CD14-positive monocyte (primary cell): ENCODE measurements around the gene ZBTB39. TPM values are rescaled to one million over a fixed set of nuclear protein-coding genes. Genes with fewer than 3 reads are reported as not detected.

Experiments
- DNase-seq, 3 donors: peaks; one replicate each; pipeline ENCODE4 v3.0.0-alpha.2; 2011 to 2022
- H2AFZ ChIP-seq: 2 replicates; pipeline ENCODE4 v1.6.0; 2012; ENCODE audit warnings: mild to moderate bottlenecking, low read depth, low read length, inconsistent platforms; ENCODE audit not compliant: insufficient read depth, poor library complexity, severe bottlenecking
- H3K27ac ChIP-seq, 2 donors: 1 replicate in 1 of 2; 2 replicates in 1 of 2; pipeline ENCODE4 v1.5.1; 2012 to 2013; ENCODE audit warnings: low read length in 2 of 2, control low read depth in 1 of 2, inconsistent platforms in 1 of 2, low read depth in 1 of 2, mild to moderate bottlenecking in 1 of 2
- H3K27me3 ChIP-seq, 2 donors: one replicate each; pipeline versions ENCODE4 v1.6.0 to v1.6.1; 2011 to 2013; ENCODE audit warnings: low read length in 2 of 2; ENCODE audit not compliant: control insufficient read depth in 2 of 2, insufficient read depth in 2 of 2
- H3K36me3 ChIP-seq, 2 donors: replicated peaks in 1 of 2; 1 replicate in 1 of 2; 2 replicates in 1 of 2; pipeline versions ENCODE4 v1.5.1 to v1.6.1; 2012 to 2013; ENCODE audit warnings: low read length in 2 of 2, control low read depth in 1 of 2, inconsistent platforms in 1 of 2, mild to moderate bottlenecking in 1 of 2; ENCODE audit not compliant: insufficient read depth in 2 of 2, control insufficient read depth in 1 of 2
- H3K4me1 ChIP-seq, 2 donors: 1 replicate in 1 of 2; 2 replicates in 1 of 2; pipeline versions ENCODE4 v1.5.1 to v1.6.1; 2012 to 2013; ENCODE audit warnings: low read length in 2 of 2, control low read depth in 1 of 2, inconsistent platforms in 1 of 2, mild to moderate bottlenecking in 1 of 2, moderate library complexity in 1 of 2; ENCODE audit not compliant: insufficient read depth in 2 of 2, control insufficient read depth in 1 of 2
- H3K4me2 ChIP-seq: replicated peaks from 2 replicates; pipeline ENCODE3; 2012; ENCODE audit warnings: low read length, moderate library complexity, mild to moderate bottlenecking; ENCODE audit not compliant: poor library complexity, severe bottlenecking; ENCODE audit errors: extremely low read depth
- H3K4me3 ChIP-seq, 3 experiments: fragments of 200-600 bp in 1 of 3; sonication (generic) in 1 of 3; replicated peaks in 1 of 3; 1 replicate in 2 of 3; 2 replicates in 1 of 3; pipeline ENCODE4 v1.5.1; 2011 to 2013; ENCODE audit warnings: low read length in 3 of 3, mild to moderate bottlenecking in 3 of 3, control low read depth in 2 of 3, low read depth in 2 of 3, inconsistent platforms in 1 of 3, moderate library complexity in 1 of 3
- H3K79me2 ChIP-seq: 2 replicates; pipeline ENCODE4 v1.6.0; 2012; ENCODE audit warnings: mild to moderate bottlenecking, control low read depth, inconsistent platforms, low read length, moderate library complexity; ENCODE audit not compliant: insufficient read depth
- H3K9ac ChIP-seq: 2 replicates; pipeline ENCODE4 v1.6.0; 2017; ENCODE audit warnings: low read length, mild to moderate bottlenecking; ENCODE audit not compliant: insufficient read depth, poor library complexity, severe bottlenecking
- H3K9me3 ChIP-seq, 2 donors: replicated peaks in 1 of 2; 1 replicate in 1 of 2; 2 replicates in 1 of 2; pipeline versions ENCODE4 v1.5.1 to v1.6.1; 2012 to 2013; ENCODE audit warnings: low read length in 2 of 2, control low read depth in 1 of 2; ENCODE audit not compliant: control insufficient read depth in 1 of 2, insufficient read depth in 1 of 2
- H4K20me1 ChIP-seq: 2 replicates; pipeline ENCODE4 v1.6.0; 2012; ENCODE audit warnings: mild to moderate bottlenecking, low read length, control low read depth, moderate library complexity; ENCODE audit not compliant: insufficient read depth
- H3K27ac Mint-ChIP-seq, 7 donors: one replicate each; pipeline ENCODE4 v1.8.0; 2020; ENCODE audit warnings: mild to moderate bottlenecking in 7 of 7, mixed read lengths in 7 of 7, moderate library complexity in 6 of 7, inconsistent platforms in 2 of 7
- H3K27me3 Mint-ChIP-seq, 3 donors: one replicate each; pipeline ENCODE4 v1.8.0; 2021 to 2022; ENCODE audit warnings: low read depth in 3 of 3, mild to moderate bottlenecking in 3 of 3, mixed read lengths in 3 of 3, moderate library complexity in 3 of 3, inconsistent platforms in 1 of 3
- H3K36me3 Mint-ChIP-seq, 2 donors: one replicate each; pipeline ENCODE4 v1.8.0; 2020; ENCODE audit warnings: mixed read lengths in 2 of 2, inconsistent platforms in 1 of 2, mild to moderate bottlenecking in 1 of 2
- H3K4me1 Mint-ChIP-seq: one replicate; pipeline ENCODE4 v1.8.0; 2020; ENCODE audit warnings: mild to moderate bottlenecking, mixed read lengths
- H3K4me3 Mint-ChIP-seq, 2 donors: one replicate each; pipeline ENCODE4 v1.8.0; 2020; ENCODE audit warnings: mild to moderate bottlenecking in 2 of 2, mixed read lengths in 2 of 2, moderate library complexity in 1 of 2
- H3K9me3 Mint-ChIP-seq, 7 donors: one replicate each; pipeline ENCODE4 v1.8.0; 2020 to 2022; ENCODE audit warnings: mixed read lengths in 7 of 7, mild to moderate bottlenecking in 6 of 7, moderate library complexity in 6 of 7, inconsistent platforms in 2 of 7
- CTCF ChIP-seq: fragments of 200-600 bp; IDR thresholded peaks from one replicate; pipeline ENCODE4 v1.8.0; 2022; ENCODE audit warnings: antibody characterized with exemption, mild to moderate bottlenecking
- WGBS: methylation state at CpG from one replicate; pipeline ENCODE4 v1.1.5; 2013; ENCODE audit warnings: missing lambda C conversion rate; ENCODE audit not compliant: insufficient coverage; 5-methylcytosine and 5-hydroxymethylcytosine counted together
- intact Hi-C, 2 donors: fragments of 100-400 bp; cut with micrococcal nuclease; formaldehyde crosslinking; loops; one replicate each; pipeline versions ENCODE4 v1.15.0 to v1.15.1; 2023
- polyA plus RNA-seq, 3 donors: library from polyadenylated mRNA; depleted of rRNA in 1 of 3; unstranded in 2 of 3; stranded (reverse) in 1 of 3; fragments of 300-500 nt in 2 of 3; fragments of >200 nt in 1 of 3; fragmentation: Illumina TruSeq in 2 of 3; gene quantifications; 1 replicate in 2 of 3; 2 replicates in 1 of 3; pipeline ENCODE4 v1.2.3, GENCODE V29; 2012 to 2021

The ZBTB39 gene
- polyA plus RNA-seq, 3 donors, result 0.65 to 3.7 (median 1.2) TPM

DNA sequence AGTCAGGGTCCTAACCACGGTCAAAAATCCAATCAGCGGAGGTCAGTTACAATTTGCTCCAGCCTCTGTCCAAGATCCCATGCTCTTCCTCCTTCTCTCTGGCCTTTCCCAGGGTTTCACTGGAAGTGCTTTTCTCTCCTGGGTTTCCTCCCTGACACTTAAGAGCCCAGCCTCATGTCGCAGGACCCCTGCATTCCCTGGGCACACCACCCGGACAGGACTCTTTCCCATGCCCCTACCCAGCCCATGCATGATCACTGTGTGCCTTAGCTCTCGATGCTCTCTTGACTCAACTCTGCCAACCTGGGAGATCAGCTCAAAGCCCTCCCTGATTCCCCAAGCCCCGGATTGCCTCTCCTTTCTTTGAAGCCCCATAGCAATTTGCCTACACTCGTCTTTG, 25.4 kb upstream of the ZBTB39 start:
- no peak overlapping the region for H3K27ac ChIP-seq
- 95% methylated on average over 5 of the region's 7 CpGs for WGBS
- H3K27ac Mint-ChIP-seq, result no peak overlapping the region
- peaks cover 11% of the 10 kb centered on the region in 2 donors for H3K4me1 ChIP-seq
- no peak overlapping the region for H3K4me3 ChIP-seq
- no peaks in the 10 kb centered on the region for H3K9me3 Mint-ChIP-seq
- no peaks in the 10 kb centered on the region for H3K36me3 Mint-ChIP-seq
- no peaks in the 10 kb centered on the region for H3K36me3 ChIP-seq
- DNase-seq, result no peak
- no peak overlapping the region for H3K9ac ChIP-seq
- H3K4me2 ChIP-seq, result no peak overlapping the region
- H2AFZ ChIP-seq, result no peak overlapping the region
- intact Hi-C loops, result no loop called here
- H3K9me3 ChIP-seq, result no peaks in the 10 kb centered on the region
- no peaks in the 10 kb centered on the region for H4K20me1 ChIP-seq
- TF ChIP-seq CTCF, result no peak
- H3K27me3 Mint-ChIP-seq, result peaks cover 0 to 5% (median 4%) of the 10 kb centered on the region in 3 donors
- H3K4me3 Mint-ChIP-seq, result peak overlapping the region in 1 of 2 donors; percentile 10
- peaks cover 12% of the 10 kb centered on the region for H3K4me1 Mint-ChIP-seq
- H3K27me3 ChIP-seq, result no peaks in the 10 kb centered on the region
- no peaks in the 10 kb centered on the region for H3K79me2 ChIP-seq

DNA sequence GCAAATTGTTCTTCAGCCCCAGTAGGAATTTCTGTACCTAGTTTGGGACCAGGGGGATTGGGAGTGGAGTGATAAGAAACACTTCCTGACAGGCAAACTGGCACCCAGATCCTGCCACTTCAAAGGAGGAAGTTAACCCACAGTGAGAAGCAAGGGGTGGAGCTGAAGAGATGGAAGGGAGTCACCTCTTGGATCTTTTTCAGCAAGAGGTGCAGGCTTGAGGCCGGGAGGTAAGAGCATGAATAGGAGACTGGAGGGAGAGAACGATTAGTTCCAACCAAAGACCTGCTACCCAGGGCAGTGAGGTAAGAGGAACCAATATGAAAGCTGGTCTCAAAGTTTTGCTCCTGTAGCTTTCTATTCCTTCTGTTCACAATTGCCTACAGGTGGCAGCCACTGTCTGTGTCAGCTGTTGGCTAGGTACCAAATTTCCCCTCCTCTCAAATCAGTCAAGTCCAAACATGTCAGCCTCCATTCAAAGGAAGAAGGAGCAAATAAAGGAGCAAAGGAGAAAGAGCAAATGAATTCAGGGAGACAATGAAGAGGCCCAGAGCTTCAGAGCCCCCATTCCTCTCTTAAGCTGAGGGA, 24.9 kb upstream of the ZBTB39 start:
- no peaks in the 10 kb centered on the region for H3K36me3 Mint-ChIP-seq

More for the DNA sequence above, 24.9 kb upstream of the ZBTB39 start:
- no peak overlapping the region for H3K4me2 ChIP-seq
- H3K4me1 ChIP-seq, result peaks cover 11% of the 10 kb centered on the region in 2 donors
- Mint-ChIP-seq H3K27me3 (peaks cover under 1 to 5% (median 4%) of the 10 kb centered on the region in 3 donors), H3K27ac (peak overlapping the region in 2 of 7 donors; percentile 12 to 53), H3K4me1 (peaks cover 12% of the 10 kb centered on the region), H3K9me3 (no peaks in the 10 kb centered on the region), H3K4me3 (peak overlapping the region; percentile 10 to 49)
- H4K20me1 ChIP-seq, result no peaks in the 10 kb centered on the region
- H3K4me3 ChIP-seq, result no peak overlapping the region
- peak overlapping the region; percentile 40 for H2AFZ ChIP-seq
- no peaks in the 10 kb centered on the region for H3K36me3 ChIP-seq
- no peak overlapping the region for H3K9ac ChIP-seq
- peak; percentile 28 to 42 (median 40) for DNase-seq
- no peaks in the 10 kb centered on the region for H3K27me3 ChIP-seq
- 0% methylated on average over 1 of the region's 2 CpGs for WGBS
- no peak for TF ChIP-seq CTCF
- no peaks in the 10 kb centered on the region for H3K9me3 ChIP-seq
- H3K27ac ChIP-seq, result no peak overlapping the region
- intact Hi-C loops, result no loop called here
- H3K79me2 ChIP-seq, result no peaks in the 10 kb centered on the region
